Retinal pigment epithelial cell (primary cell): ENCODE data around the gene CPSF3.

Experiments used
- DNase-seq: peaks from one replicate; pipeline ENCODE4 v3.0.0-alpha.2; 2010; ENCODE audit warnings: low read depth
- H3K4me3 ChIP-seq: 2 replicates; pipeline ENCODE4 v1.5.1; 2011; ENCODE audit warnings: mild to moderate bottlenecking, low read length, control low read depth, moderate library complexity
- TF ChIP-seq, protein P1 (sequence below): conservative IDR thresholded peaks from 2 replicates; pipeline ENCODE4 v1.5.1; 2011; ENCODE audit warnings: low read depth, low read length, control low read depth, inconsistent platforms

The CPSF3 gene

DNA sequence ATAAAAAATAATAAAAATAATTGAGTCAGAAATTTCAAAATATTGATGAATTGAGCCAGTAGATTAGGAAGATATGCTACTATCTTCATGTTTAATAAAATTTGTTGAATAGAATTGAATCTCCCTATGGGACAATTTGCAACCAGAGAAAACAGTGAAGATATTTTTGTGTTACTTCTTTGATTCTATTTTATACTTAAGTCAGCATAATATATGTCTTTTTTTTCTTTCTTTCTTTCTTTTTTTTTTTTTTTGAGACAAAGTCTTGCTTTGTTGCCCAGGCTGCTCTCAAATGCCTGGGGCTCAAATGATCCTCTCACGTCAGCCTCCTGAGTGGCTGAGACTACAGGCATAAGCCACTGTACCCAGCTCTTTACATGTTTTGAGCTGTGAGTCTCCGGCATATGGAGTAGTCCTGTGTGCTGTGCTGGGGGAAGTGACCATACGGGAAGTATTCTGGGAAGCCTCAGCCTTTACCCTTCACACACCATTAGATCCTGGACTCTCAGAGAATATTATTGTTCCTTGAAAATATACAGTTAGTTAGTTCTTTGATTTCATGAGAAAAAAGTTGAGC lies 37.1 kb downstream of the CPSF3 start:
- DNase-seq = no peak
- H3K4me3 ChIP-seq = no peak overlapping the region
- TF ChIP-seq, protein P1, sequence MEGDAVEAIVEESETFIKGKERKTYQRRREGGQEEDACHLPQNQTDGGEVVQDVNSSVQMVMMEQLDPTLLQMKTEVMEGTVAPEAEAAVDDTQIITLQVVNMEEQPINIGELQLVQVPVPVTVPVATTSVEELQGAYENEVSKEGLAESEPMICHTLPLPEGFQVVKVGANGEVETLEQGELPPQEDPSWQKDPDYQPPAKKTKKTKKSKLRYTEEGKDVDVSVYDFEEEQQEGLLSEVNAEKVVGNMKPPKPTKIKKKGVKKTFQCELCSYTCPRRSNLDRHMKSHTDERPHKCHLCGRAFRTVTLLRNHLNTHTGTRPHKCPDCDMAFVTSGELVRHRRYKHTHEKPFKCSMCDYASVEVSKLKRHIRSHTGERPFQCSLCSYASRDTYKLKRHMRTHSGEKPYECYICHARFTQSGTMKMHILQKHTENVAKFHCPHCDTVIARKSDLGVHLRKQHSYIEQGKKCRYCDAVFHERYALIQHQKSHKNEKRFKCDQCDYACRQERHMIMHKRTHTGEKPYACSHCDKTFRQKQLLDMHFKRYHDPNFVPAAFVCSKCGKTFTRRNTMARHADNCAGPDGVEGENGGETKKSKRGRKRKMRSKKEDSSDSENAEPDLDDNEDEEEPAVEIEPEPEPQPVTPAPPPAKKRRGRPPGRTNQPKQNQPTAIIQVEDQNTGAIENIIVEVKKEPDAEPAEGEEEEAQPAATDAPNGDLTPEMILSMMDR = no peak

GRCh38 chr2:9461079-9461478 lies 37.6 kb downstream of the CPSF3 start:
- TF ChIP-seq, protein P1 = no peak
- DNase-seq = no peak
- no peak overlapping the region for H3K4me3 ChIP-seq

- TF ChIP-seq, protein P1 = no peak
- DNase-seq = no peak
- H3K4me3 ChIP-seq = no peak overlapping the region
These were observed 38.9 kb downstream of the CPSF3 start for GRCh38 chr2:9462313-9462712.

DNA sequence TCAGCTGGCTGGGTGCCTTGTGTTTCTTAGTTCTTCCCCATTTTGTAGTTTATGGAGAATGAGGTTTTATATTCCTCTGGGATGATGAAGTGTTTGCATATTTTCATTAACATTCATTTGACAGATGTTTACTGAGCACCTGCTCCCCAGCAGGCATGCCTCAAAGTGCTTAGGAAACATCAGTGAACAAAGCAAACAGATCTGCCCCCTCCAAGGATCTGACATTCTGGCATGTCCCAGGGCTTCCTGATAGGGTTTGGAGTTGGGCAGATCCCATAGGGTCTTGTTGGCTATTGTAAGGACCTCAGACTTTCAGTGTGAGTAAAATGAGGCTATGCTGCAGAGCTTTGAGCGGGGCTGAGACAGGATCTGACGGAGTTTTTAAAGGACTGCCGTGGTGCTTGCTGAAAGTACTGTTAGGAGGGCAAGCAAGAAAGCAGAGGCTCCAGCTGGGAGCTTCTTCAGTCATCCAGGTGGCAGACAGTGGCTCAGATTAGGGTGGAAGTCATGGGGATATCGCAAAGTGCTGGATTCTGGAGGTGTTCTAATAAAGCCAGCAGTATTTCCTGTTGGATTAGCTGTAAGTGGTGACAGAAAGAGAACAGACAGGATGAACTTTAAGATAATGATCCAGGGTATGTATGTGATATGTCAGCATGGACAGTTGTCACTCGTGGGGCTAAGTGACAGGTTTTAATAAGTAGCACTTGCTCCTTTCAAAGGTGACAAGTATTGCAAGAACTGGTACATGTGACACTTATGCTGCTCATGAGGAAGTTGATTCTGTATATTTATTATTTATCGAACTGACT lies 39.6 kb downstream of the CPSF3 start:
- TF ChIP-seq, protein P1 = no peak
- no peak overlapping the region for H3K4me3 ChIP-seq
- no peak for DNase-seq

DNA sequence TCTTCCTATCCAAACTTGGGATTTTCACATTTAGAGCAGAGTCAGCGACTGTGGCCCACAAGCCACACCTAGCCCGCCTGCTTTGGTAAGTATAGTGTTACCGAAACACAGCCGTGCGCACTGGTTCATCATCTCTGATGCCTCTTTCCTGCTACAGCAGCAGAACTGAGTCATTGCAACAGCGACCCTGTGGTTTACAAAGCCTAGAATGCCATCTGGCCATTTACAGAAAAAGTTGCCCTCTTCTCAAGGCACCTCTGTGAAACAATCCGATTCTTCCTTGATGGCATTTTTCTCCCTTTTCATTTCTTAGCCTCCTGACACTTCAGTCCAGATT lies 40.2 kb downstream of the CPSF3 start:
- no peak overlapping the region for H3K4me3 ChIP-seq
- DNase-seq = no peak
- TF ChIP-seq, protein P1 = no peak

- TF ChIP-seq, protein P1 = no peak
These were observed 41.7 kb downstream of the CPSF3 start for GRCh38 chr2:9465170-9465569.

DNA sequence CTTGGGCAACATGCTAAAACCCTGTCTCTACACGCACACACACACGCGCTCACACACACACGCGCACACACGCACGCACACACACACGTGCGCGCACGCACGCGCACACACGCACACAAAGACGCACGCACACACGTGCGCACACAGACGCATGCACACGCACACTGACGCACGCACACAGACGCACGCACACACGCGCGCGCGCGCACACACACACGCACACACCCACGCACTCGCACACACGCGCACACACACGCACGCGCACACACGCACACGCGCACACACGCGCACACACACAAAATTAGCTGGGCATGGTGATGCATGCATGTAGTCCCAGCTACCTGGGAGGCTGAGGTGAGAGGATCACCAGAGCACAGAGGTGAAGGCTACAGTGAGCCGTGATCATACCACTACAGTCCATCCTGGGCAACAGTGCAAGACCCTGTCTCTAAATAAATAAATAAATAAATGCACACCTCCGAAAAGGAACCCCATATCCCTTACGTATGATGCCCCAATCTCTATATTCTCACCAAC lies 42.8 kb downstream of the CPSF3 start:
- TF ChIP-seq, protein P1 = no peak
- no peak overlapping the region for H3K4me3 ChIP-seq
- no peak for DNase-seq

More at GRCh38 chr2:9465170-9465569, 41.7 kb downstream of the CPSF3 start:
- no peak for DNase-seq
- H3K4me3 ChIP-seq = no peak overlapping the region
